ENCODE data around the gene CRAT.

DNA sequence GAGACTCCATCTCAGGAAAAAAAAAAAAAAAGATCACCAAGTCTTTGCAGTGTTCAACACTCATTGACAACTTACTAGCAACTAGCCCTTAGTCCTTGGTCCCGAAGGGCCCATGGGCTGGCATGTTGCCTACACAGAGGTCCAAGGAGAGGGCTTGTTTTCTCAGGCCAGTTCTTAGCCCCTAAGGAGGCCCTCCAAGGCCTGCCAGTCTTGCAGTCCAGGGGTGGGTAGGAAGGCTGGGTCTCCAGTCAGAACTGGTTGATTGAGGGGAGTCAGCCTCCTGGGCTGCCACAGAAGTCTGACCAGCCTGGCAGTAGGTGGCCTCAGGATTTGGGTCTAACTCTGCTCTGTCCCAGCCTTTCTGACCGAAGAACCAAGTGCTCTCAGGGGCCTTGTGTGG lies 34.7 kb upstream of the CRAT start:
- TF ChIP-seq, protein P1, sequence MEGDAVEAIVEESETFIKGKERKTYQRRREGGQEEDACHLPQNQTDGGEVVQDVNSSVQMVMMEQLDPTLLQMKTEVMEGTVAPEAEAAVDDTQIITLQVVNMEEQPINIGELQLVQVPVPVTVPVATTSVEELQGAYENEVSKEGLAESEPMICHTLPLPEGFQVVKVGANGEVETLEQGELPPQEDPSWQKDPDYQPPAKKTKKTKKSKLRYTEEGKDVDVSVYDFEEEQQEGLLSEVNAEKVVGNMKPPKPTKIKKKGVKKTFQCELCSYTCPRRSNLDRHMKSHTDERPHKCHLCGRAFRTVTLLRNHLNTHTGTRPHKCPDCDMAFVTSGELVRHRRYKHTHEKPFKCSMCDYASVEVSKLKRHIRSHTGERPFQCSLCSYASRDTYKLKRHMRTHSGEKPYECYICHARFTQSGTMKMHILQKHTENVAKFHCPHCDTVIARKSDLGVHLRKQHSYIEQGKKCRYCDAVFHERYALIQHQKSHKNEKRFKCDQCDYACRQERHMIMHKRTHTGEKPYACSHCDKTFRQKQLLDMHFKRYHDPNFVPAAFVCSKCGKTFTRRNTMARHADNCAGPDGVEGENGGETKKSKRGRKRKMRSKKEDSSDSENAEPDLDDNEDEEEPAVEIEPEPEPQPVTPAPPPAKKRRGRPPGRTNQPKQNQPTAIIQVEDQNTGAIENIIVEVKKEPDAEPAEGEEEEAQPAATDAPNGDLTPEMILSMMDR (IDR thresholded peaks at IDR 0.05): no peak
- TF ChIP-seq POLR2A (IDR thresholded peaks at IDR 0.05) (no peak), POLR2AphosphoS5 (IDR thresholded peaks at IDR 0.05) (no peak), EP300 (IDR thresholded peaks at IDR 0.05) (no peak)
